ENCODE data around the gene SNAP23. TPM values are rescaled to one million over a fixed set of nuclear protein-coding genes. Genes with fewer than 3 reads are reported as not detected.

The SNAP23 gene
- total and polyA plus RNA-seq, 10 donors = 60.8 to 151 (median 103) TPM

- peaks cover 0 to 11% (median 0%) of the 10 kb centered on the region in 7 donors for H3K27me3 ChIP-seq (replicated peaks in 1 of 7)
- DNase-seq = peak; percentile 97
- peak overlapping the region; percentile 28 to 75 (median 42) for H3K4me3 ChIP-seq
- 0 to 1% (median 1%) methylated on average over 16 to 37 of the region's 37 CpGs for WGBS, 5 donors
- H3K36me3 ChIP-seq = peaks cover 0 to 6% (median 0%) of the 10 kb centered on the region in 6 donors
- H3K9me3 ChIP-seq = no peaks in the 10 kb centered on the region
- TF ChIP-seq CTCF (IDR thresholded peaks at IDR 0.05 in 8 of 11, conservative IDR thresholded peaks at IDR 0.05 in 3 of 11) = peak in 1 of 11 experiments; percentile 15
- TF ChIP-seq POLR2A (IDR thresholded peaks at IDR 0.05) = no peak
- TF ChIP-seq POLR2AphosphoS5 (IDR thresholded peaks at IDR 0.05) = peak; percentile 76 to 88 (median 88)
- intact Hi-C loops (cut with DNase I; ENCODE audit: low total_unique reads) = no loop called here
- H3K4me1 ChIP-seq = peaks cover 22 to 65% (median 44%) of the 10 kb centered on the region in 6 donors
- H3K27ac ChIP-seq = peak overlapping the region; percentile 81 to 91 (median 86)
Observed at GRCh38 chr15:42581272-42581730, 85.9 kb downstream of the SNAP23 start.

Other genes with a start within 250 kb of the SNAP23 start
- 10 to 100 TPM; 37.9 to 65.9 (median 48.4) TPM for gene GANC, start 222.4 kb upstream of the SNAP23 start, total RNA-seq
- gene GANC, start 222.4 kb upstream of the SNAP23 start, polyA plus RNA-seq = 10 to 100 TPM in 1 of 3 donors, 1 to 10 TPM in 2; 7.4 to 13.2 (median 8.0) TPM
- gene TMEM87A, start 222.2 kb upstream of the SNAP23 start, total RNA-seq = 10 to 100 TPM; 39.2 to 48.3 (median 43.3) TPM
- gene TMEM87A, start 222.2 kb upstream of the SNAP23 start, polyA plus RNA-seq = 10 to 100 TPM; 13.4 to 15.4 (median 15.0) TPM
- 10 to 100 TPM; 14.6 to 24.2 (median 16.7) TPM for gene CAPN3, start 136.1 kb upstream of the SNAP23 start, total RNA-seq
- gene CAPN3, start 136.1 kb upstream of the SNAP23 start, polyA plus RNA-seq = 10 to 100 TPM; 20.3 to 40.5 (median 29.7) TPM
- gene ZNF106, start 4.5 kb upstream of the SNAP23 start, total RNA-seq = 10 to 100 TPM; 62.5 to 93.3 (median 75.7) TPM
- 1 to 10 TPM; 4.6 to 9.2 (median 5.3) TPM for gene ZNF106, start 4.5 kb upstream of the SNAP23 start, polyA plus RNA-seq
- 10 to 100 TPM; 11.5 to 21.4 (median 17.9) TPM for gene LRRC57, start 53.2 kb downstream of the SNAP23 start, total RNA-seq
- 1 to 10 TPM; 3.9 to 7.8 (median 5.9) TPM for gene LRRC57, start 53.2 kb downstream of the SNAP23 start, polyA plus RNA-seq
- gene HAUS2, start 53.2 kb downstream of the SNAP23 start, total RNA-seq = 10 to 100 TPM; 15.3 to 33.7 (median 19.9) TPM
- 10 to 100 TPM in 1 of 3 donors, 1 to 10 TPM in 2; 6.7 to 13.7 (median 8.7) TPM for gene HAUS2, start 53.2 kb downstream of the SNAP23 start, polyA plus RNA-seq
- 10 to 100 TPM; 14.2 to 30.8 (median 23.6) TPM for gene STARD9, start 80.0 kb downstream of the SNAP23 start, total RNA-seq
- gene STARD9, start 80.0 kb downstream of the SNAP23 start, polyA plus RNA-seq = 1 to 10 TPM in 2 of 3 donors, under 1 TPM in 1; 0.97 to 4.4 (median 2.8) TPM
- 10 to 100 TPM; 12.4 to 21.6 (median 18.3) TPM for gene CDAN1, start 241.5 kb downstream of the SNAP23 start, total RNA-seq
- 10 to 100 TPM in 2 of 3 donors, 1 to 10 TPM in 1; 7.5 to 12.9 (median 12.1) TPM for gene CDAN1, start 241.5 kb downstream of the SNAP23 start, polyA plus RNA-seq